Measurements from ENCODE around the gene ZNF474. TPM values are rescaled to one million over a fixed set of nuclear protein-coding genes. Genes with fewer than 3 reads are reported as not detected.

The ZNF474 gene
- total RNA-seq, 1 donor from 2014 or later: not detected

GRCh38 chr5:122187426-122187825 is 58.1 kb downstream of the ZNF474 start:
- intact Hi-C loops (cut with DNase I): no loop called here
- no peak for TF ChIP-seq CTCF (IDR thresholded peaks at IDR 0.05)
- no peaks in the 10 kb centered on the region for H3K9me3 ChIP-seq
- no peak overlapping the region for H3K27ac ChIP-seq
- H3K4me3 ChIP-seq: no peak overlapping the region
- H3K36me3 ChIP-seq: no peaks in the 10 kb centered on the region
- H3K27me3 ChIP-seq: no peaks in the 10 kb centered on the region
- no peak for DNase-seq (ENCODE audit: low spot score in 2 of 2)
- H3K4me1 ChIP-seq: peaks cover 11 to 20% of the 10 kb centered on the region in 2 donors

GRCh38 chr5:122190156-122190555 is 60.8 kb downstream of the ZNF474 start:
- H3K4me1 ChIP-seq: no peaks in the 10 kb centered on the region
- H3K4me3 ChIP-seq: no peak overlapping the region
- intact Hi-C loops (cut with DNase I): no loop called here
- no peak for TF ChIP-seq CTCF (IDR thresholded peaks at IDR 0.05)
- no peak for DNase-seq (ENCODE audit: low spot score in 2 of 2)
- no peaks in the 10 kb centered on the region for H3K9me3 ChIP-seq
- no peaks in the 10 kb centered on the region for H3K36me3 ChIP-seq
- H3K27ac ChIP-seq: no peak overlapping the region
- no peaks in the 10 kb centered on the region for H3K27me3 ChIP-seq

- no peak overlapping the region for H3K27ac ChIP-seq
- H3K4me3 ChIP-seq: no peak overlapping the region
- DNase-seq (ENCODE audit: low spot score in 2 of 2): no peak
- intact Hi-C loops (cut with DNase I): loop anchor here (1.0 to 2.0 kb wide), 2 partner anchors 223 to 300 kb away; no protein-coding TSS in a partner anchor
- no peaks in the 10 kb centered on the region for H3K4me1 ChIP-seq
- no peaks in the 10 kb centered on the region for H3K36me3 ChIP-seq
- no peaks in the 10 kb centered on the region for H3K27me3 ChIP-seq
- no peaks in the 10 kb centered on the region for H3K9me3 ChIP-seq
- peak; percentile 43 to 71 (median 63) for TF ChIP-seq CTCF (IDR thresholded peaks at IDR 0.05)
Measured at GRCh38 chr5:122192497-122193496, 63.5 kb downstream of the ZNF474 start.

- Histone ChIP-seq H3K4me1 (no peaks in the 10 kb centered on the region), H3K9me3 (no peaks in the 10 kb centered on the region), H3K4me3 (no peak overlapping the region), H3K36me3 (no peaks in the 10 kb centered on the region), H3K27me3 (no peaks in the 10 kb centered on the region), H3K27ac (no peak overlapping the region)
- TF ChIP-seq CTCF (IDR thresholded peaks at IDR 0.05): peak; percentile 50 to 70 (median 52)
- DNase-seq (ENCODE audit: low spot score in 2 of 2): no peak
- intact Hi-C loops (cut with DNase I): loop anchor here (5.0 kb wide), 1 partner anchor 116 kb away; the partner anchor contains the start of gene SNCAIP
Measured at GRCh38 chr5:122195802-122196394, 66.6 kb downstream of the ZNF474 start.

GRCh38 chr5:122199146-122199545 is 69.8 kb downstream of the ZNF474 start:
- Histone ChIP-seq H3K27me3 (no peaks in the 10 kb centered on the region), H3K36me3 (no peaks in the 10 kb centered on the region), H3K4me1 (no peaks in the 10 kb centered on the region), H3K27ac (no peak overlapping the region), H3K9me3 (no peaks in the 10 kb centered on the region), H3K4me3 (no peak overlapping the region)
- DNase-seq (ENCODE audit: low spot score in 2 of 2): no peak
- TF ChIP-seq CTCF (IDR thresholded peaks at IDR 0.05): no peak
- intact Hi-C loops (cut with DNase I): loop anchor here (5.0 kb wide), 1 partner anchor 113 kb away; the partner anchor contains the start of gene SNCAIP
